Measurements from ENCODE around the gene EFCAB6. TPM values are rescaled to one million over a fixed set of nuclear protein-coding genes. Genes with fewer than 3 reads are reported as not detected.

Gene EFCAB6
- total and polyA plus RNA-seq, 10 of the 15 experiments (the other 5 are each of a cell fraction or from before 2014, with no cell fraction given), result 0.05 to 0.42 (median 0.19) TPM

DNA sequence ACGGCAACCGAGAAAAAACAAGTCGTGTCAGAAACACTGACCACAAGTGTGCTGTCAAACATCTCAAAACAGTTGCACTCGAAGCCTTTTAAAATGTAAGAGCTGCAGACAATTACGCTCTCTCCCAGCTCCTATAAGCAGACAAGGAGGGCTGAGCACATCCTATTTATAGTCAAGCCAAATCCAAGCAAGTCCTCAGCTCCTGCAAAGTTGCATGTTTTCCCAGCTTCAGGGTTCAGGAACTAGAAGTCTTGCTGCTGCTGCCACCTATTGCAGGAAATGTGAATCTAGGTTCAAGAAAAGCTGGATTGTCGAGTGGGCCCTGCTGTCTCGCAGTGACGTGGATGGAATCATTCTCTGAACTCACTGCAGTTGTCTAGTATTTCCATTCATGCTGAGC lies 15.5 kb downstream of the EFCAB6 start:
- H3K9ac ChIP-seq (ENCODE audit: control insufficient read depth, insufficient read depth, low read length), result no peak overlapping the region
- ChIA-PET POLR2A (interaction anchor here (0.7 to 1.4 kb wide), 2 partner anchors 13 to 45 kb away, joined by 3 read pairs; no protein-coding TSS in a partner anchor), CTCF (interaction anchor here (0.6 to 2.0 kb wide), 6 partner anchors 16 to 107 kb away, joined by 3 to 12 read pairs (median 4); no protein-coding TSS in a partner anchor), RAD21 (ENCODE audit: unreplicated experiment) (interaction anchor here (1.0 kb wide), 1 partner anchor 47 kb away, joined by 3 read pairs; no protein-coding TSS in a partner anchor), SMC1A (ENCODE audit: uncharacterized antibody, unreplicated experiment) (interaction anchor here (0.6 to 1.3 kb wide), 5 partner anchors 9 to 52 kb away, joined by 3 to 5 read pairs (median 3); no protein-coding TSS in a partner anchor)
- FAIRE-seq (no peak), ATAC-seq (no peak), DNase-seq (ENCODE audit: low read depth, low spot score) (no peak)
- no peaks in the 10 kb centered on the region for H4K20me1 ChIP-seq (ENCODE audit: control insufficient read depth, insufficient read depth)
- no peaks in the 10 kb centered on the region for H3K27me3 ChIP-seq (replicated peaks in 1 of 2; ENCODE audit: control insufficient read depth in 2 of 2, insufficient read depth in 2 of 2, low read length in 1 of 2)
- H3K36me3 ChIP-seq (ENCODE audit: control insufficient read depth in 2 of 2, insufficient read depth in 2 of 2, low read length in 1 of 2), result no peaks in the 10 kb centered on the region
- intact Hi-C loops (cut with micrococcal nuclease; ENCODE audit: unreplicated experiment) (no loop called here), in situ Hi-C loops (cut with MboI) (no loop called here)
- H3K79me2 ChIP-seq (ENCODE audit: control insufficient read depth, insufficient read depth, low read length), result no peaks in the 10 kb centered on the region
- no peak overlapping the region for H3K27ac ChIP-seq (ENCODE audit: control insufficient read depth, insufficient read depth)
- peaks cover 3% of the 10 kb centered on the region for H3K9me3 ChIP-seq (replicated peaks; ENCODE audit: control insufficient read depth, insufficient read depth, low read length)
- no TSS peak for BruUV-seq (replicated peaks)
- H3K4me1 ChIP-seq (ENCODE audit: control insufficient read depth, insufficient read depth, low read length), result peaks cover 13% of the 10 kb centered on the region
- TF ChIP-seq, protein P1, sequence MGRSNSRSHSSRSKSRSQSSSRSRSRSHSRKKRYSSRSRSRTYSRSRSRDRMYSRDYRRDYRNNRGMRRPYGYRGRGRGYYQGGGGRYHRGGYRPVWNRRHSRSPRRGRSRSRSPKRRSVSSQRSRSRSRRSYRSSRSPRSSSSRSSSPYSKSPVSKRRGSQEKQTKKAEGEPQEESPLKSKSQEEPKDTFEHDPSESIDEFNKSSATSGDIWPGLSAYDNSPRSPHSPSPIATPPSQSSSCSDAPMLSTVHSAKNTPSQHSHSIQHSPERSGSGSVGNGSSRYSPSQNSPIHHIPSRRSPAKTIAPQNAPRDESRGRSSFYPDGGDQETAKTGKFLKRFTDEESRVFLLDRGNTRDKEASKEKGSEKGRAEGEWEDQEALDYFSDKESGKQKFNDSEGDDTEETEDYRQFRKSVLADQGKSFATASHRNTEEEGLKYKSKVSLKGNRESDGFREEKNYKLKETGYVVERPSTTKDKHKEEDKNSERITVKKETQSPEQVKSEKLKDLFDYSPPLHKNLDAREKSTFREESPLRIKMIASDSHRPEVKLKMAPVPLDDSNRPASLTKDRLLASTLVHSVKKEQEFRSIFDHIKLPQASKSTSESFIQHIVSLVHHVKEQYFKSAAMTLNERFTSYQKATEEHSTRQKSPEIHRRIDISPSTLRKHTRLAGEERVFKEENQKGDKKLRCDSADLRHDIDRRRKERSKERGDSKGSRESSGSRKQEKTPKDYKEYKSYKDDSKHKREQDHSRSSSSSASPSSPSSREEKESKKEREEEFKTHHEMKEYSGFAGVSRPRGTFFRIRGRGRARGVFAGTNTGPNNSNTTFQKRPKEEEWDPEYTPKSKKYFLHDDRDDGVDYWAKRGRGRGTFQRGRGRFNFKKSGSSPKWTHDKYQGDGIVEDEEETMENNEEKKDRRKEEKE (IDR thresholded peaks at IDR 0.05), result no peak
- TF ChIP-seq, protein P2, sequence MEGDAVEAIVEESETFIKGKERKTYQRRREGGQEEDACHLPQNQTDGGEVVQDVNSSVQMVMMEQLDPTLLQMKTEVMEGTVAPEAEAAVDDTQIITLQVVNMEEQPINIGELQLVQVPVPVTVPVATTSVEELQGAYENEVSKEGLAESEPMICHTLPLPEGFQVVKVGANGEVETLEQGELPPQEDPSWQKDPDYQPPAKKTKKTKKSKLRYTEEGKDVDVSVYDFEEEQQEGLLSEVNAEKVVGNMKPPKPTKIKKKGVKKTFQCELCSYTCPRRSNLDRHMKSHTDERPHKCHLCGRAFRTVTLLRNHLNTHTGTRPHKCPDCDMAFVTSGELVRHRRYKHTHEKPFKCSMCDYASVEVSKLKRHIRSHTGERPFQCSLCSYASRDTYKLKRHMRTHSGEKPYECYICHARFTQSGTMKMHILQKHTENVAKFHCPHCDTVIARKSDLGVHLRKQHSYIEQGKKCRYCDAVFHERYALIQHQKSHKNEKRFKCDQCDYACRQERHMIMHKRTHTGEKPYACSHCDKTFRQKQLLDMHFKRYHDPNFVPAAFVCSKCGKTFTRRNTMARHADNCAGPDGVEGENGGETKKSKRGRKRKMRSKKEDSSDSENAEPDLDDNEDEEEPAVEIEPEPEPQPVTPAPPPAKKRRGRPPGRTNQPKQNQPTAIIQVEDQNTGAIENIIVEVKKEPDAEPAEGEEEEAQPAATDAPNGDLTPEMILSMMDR (IDR thresholded peaks at IDR 0.05 in 2 of 3, conservative IDR thresholded peaks at IDR 0.05 in 1 of 3; ENCODE audit: control insufficient read depth in 2 of 3, extremely low read depth in 1 of 3, insufficient read depth in 1 of 3, low read depth in 3 of 3, low read length in 3 of 3), result peak; percentile 12 to 44 (median 22); a peak in 4 of 6 replicates
- TF ChIP-seq RAD21 (IDR thresholded peaks at IDR 0.05; ENCODE audit: insufficient read depth, low read depth, low read length), result peak; percentile 25; the same call in 1 of the 2 replicates
- WGBS (ENCODE audit: insufficient coverage, insufficient replicate concordance, low lambda C conversion rate, missing lambda C conversion rate), result 51% methylated on average over 8 of the region's 8 CpGs
- no peak overlapping the region for H3K4me2 ChIP-seq (ENCODE audit: control insufficient read depth, insufficient read depth)
- H2AFZ ChIP-seq (ENCODE audit: control insufficient read depth, low read depth, low read length), result no peak overlapping the region
- no peak overlapping the region for H3K4me3 ChIP-seq

Measured in GM12878 (cell line).